IPS DF 6.9 (cell line): ENCODE results near the gene CLRN1.
"Not testable (repeated sequence)": the region's sequence is repeated elsewhere in the genome, so short reads cannot be mapped to it uniquely, and the experiment has no call there.

Experiments
- DNase-seq: peaks from one replicate; pipeline ENCODE4 v3.0.0-alpha.2; 2013; ENCODE audit warnings: low read depth, low spot score
- H3K27ac ChIP-seq: one replicate; pipeline ENCODE4 v1.5.1; 2013; ENCODE audit warnings: low read length, control low read depth
- H3K27me3 ChIP-seq: 2 replicates; pipeline ENCODE4 v1.6.1; 2013; ENCODE audit warnings: mild to moderate bottlenecking, low read length; ENCODE audit not compliant: control insufficient read depth, insufficient read depth
- H3K36me3 ChIP-seq: 2 replicates; pipeline ENCODE4 v1.6.1; 2013; ENCODE audit warnings: low read length; ENCODE audit not compliant: control insufficient read depth, insufficient read depth
- H3K4me1 ChIP-seq: 2 replicates; pipeline ENCODE4 v1.6.1; 2013; ENCODE audit warnings: low read length; ENCODE audit not compliant: control insufficient read depth, insufficient read depth
- H3K4me3 ChIP-seq: 2 replicates; pipeline ENCODE4 v1.5.1; 2013; ENCODE audit warnings: mild to moderate bottlenecking, low read length
- H3K9me3 ChIP-seq: 2 replicates; pipeline ENCODE4 v1.6.1; 2013; ENCODE audit warnings: low read length, inconsistent platforms; ENCODE audit not compliant: control insufficient read depth, insufficient read depth
- WGBS: extraction: QIAGEN DNeasy Blood & Tissue Kit; methylation state at CpG from one replicate; pipeline ENCODE4 v1.1.7; 2013; ENCODE audit warnings: mixed read lengths, missing lambda C conversion rate; ENCODE audit not compliant: insufficient read length, insufficient coverage; 5-methylcytosine and 5-hydroxymethylcytosine counted together

Gene CLRN1

GRCh38 chr3:151003768-151004134, 31.2 kb upstream of the CLRN1 start:
- H3K4me3 ChIP-seq: no peak overlapping the region
- no peak for DNase-seq
- H3K9me3 ChIP-seq: no peaks in the 10 kb centered on the region
- H3K27ac ChIP-seq: no peak overlapping the region
- H3K4me1 ChIP-seq: peaks cover 2% of the 10 kb centered on the region; the same call in 1 of the 2 replicates
- no peaks in the 10 kb centered on the region for H3K27me3 ChIP-seq
- no peaks in the 10 kb centered on the region for H3K36me3 ChIP-seq
- no CpG with 5 or more reads among the region's 2 CpGs for WGBS

DNA sequence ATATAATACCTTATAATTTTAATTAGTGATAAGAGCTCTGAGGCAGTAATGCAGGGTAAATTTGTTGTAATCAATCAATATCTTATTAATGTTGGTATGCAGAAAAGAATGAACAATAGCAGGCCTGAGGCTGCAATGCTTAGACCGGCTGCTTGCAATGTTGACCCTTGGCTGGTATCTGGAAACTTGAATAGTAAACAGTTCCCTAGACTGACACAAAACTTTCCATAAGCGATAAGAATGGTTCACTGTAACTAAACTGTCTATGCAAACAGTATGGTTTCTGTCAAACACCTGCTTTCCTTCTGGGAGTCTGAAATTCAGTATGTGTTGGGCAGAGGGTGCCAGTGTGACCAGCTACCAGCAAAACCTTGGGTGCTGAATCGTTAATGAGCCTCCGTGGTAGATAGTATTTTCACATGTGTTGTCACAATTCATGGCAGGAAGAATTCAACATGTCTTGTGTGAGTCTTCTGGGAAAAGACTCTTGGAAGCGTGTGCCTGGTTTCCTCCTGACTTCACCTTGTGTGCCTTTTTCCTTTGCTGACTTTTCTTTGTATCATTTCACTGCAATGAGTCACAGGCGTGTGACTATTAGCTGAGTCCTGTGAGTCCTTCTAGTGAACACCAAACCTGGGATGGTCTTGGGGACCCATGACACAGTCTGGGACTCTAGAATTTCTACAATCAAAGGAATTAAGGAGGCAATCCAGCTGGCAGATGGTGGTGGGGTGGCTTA, 30.7 kb upstream of the CLRN1 start:
- DNase-seq: no peak
- no peaks in the 10 kb centered on the region for H3K9me3 ChIP-seq
- WGBS: no CpG with 5 or more reads among the region's 6 CpGs
- no peak overlapping the region for H3K27ac ChIP-seq
- no peaks in the 10 kb centered on the region for H3K36me3 ChIP-seq
- H3K4me3 ChIP-seq: no peak overlapping the region
- peaks cover 2% of the 10 kb centered on the region; the same call in 1 of the 2 replicates for H3K4me1 ChIP-seq
- no peaks in the 10 kb centered on the region for H3K27me3 ChIP-seq

DNA sequence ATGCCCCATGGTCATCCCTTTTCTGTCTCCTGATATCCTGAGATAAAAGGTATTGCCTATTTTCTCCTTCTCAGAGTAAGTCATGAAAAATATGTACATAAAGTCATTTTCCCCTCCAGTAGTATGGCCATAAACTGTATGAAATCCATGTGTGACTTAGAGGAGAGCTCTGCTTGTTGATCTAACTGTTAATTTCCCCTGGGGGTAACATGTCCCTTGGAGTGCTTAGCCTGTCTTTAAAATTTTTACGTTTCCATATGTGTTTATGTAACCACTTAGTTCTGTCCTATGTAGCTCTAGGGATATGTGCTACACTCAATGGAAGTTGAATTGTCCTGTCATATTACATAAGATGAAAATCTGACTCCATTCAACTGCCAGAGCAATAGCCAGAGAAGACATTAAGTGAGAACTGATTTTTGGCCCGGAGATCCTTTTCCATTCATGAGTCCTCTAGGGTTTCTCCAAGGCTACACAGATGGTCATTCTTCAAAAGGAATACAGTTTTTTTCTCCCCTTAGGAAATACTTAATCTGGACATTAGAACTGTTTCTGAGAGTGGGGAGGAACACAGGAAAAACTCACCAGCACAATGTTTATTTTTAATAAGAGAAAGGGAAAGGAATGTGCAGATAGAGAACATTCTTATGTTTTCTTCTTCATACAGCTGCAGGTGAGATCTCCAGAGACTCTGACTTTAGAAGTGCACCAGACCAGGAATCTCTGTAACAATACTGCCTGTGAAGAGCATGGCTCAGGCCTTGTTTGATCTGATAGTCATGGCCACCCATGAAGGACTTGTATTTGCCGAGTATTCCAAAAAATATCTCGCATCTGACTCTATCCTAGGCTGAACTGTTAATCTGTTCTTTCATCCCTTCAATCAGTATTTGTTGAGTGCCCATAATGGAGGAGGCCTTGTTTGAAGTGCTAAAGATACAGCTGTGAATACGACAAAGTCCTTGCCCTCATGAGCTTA, 29.8 kb upstream of the CLRN1 start:
- no peak for DNase-seq
- peaks cover 2% of the 10 kb centered on the region; the same call in 1 of the 2 replicates for H3K4me1 ChIP-seq
- H3K4me3 ChIP-seq: no peak overlapping the region
- no peaks in the 10 kb centered on the region for H3K9me3 ChIP-seq
- no CpG with 5 or more reads among the region's 5 CpGs for WGBS
- H3K27ac ChIP-seq: no peak overlapping the region
- no peaks in the 10 kb centered on the region for H3K36me3 ChIP-seq
- H3K27me3 ChIP-seq: no peaks in the 10 kb centered on the region

- H3K4me3 ChIP-seq: no peak overlapping the region
- no peak for DNase-seq
- H3K36me3 ChIP-seq: no peaks in the 10 kb centered on the region
- no peaks in the 10 kb centered on the region for H3K27me3 ChIP-seq
- H3K9me3 ChIP-seq: no peaks in the 10 kb centered on the region
- H3K27ac ChIP-seq: no peak overlapping the region
- WGBS: no CpG with 5 or more reads among the region's 5 CpGs
- H3K4me1 ChIP-seq: peaks cover 2% of the 10 kb centered on the region; the same call in 1 of the 2 replicates
Measured at GRCh38 chr3:150998996-150999395, 26.5 kb upstream of the CLRN1 start.

- no peaks in the 10 kb centered on the region for H3K9me3 ChIP-seq
- H3K27ac ChIP-seq: no peak overlapping the region
- no peak for DNase-seq
- peaks cover 2% of the 10 kb centered on the region; the same call in 1 of the 2 replicates for H3K4me1 ChIP-seq
- no peak overlapping the region for H3K4me3 ChIP-seq
- no peaks in the 10 kb centered on the region for H3K36me3 ChIP-seq
- no peaks in the 10 kb centered on the region for H3K27me3 ChIP-seq
Measured at GRCh38 chr3:150996731-150997130, 24.2 kb upstream of the CLRN1 start.

DNA sequence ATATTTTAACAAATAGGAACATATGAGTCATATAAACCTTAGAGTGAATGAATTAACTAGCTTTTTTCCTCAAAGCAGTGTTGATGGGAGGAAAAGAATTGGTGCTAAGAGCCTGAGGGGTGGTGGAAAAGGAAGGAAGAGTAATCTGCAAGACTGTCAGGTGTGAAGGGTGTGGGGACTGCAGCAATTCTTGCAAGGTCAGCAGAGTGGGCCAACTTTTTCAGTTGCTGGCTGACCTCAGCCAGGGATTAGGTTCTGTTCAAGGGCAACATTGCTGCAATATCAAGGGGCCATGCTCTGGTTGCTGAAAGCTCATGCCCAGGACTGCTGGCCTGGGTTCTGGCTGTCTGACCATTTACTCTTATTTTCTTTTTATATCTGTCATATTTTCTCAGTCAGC, 23.0 kb upstream of the CLRN1 start:
- Histone ChIP-seq H3K36me3 (no peaks in the 10 kb centered on the region), H3K4me1 (no peaks in the 10 kb centered on the region), H3K27me3 (no peaks in the 10 kb centered on the region), H3K27ac (no peak overlapping the region), H3K4me3 (no peak overlapping the region), H3K9me3 (no peaks in the 10 kb centered on the region)
- DNase-seq: no peak

- Histone ChIP-seq H3K4me3 (no peak overlapping the region), H3K9me3 (no peaks in the 10 kb centered on the region), H3K4me1 (no peaks in the 10 kb centered on the region), H3K27ac (no peak overlapping the region), H3K36me3 (no peaks in the 10 kb centered on the region), H3K27me3 (no peaks in the 10 kb centered on the region)
- no peak for DNase-seq
- WGBS: no CpG with 5 or more reads among the region's 2 CpGs
Measured at GRCh38 chr3:150989208-150989607, 16.7 kb upstream of the CLRN1 start.

GRCh38 chr3:150988395-150988794, 15.9 kb upstream of the CLRN1 start:
- DNase-seq, H3K36me3 ChIP-seq, H3K9me3 ChIP-seq, H3K4me3 ChIP-seq, H3K27ac ChIP-seq, H3K4me1 ChIP-seq, H3K27me3 ChIP-seq: not testable (repeated sequence)
- WGBS: no CpG with 5 or more reads among the region's 1 CpG

- Histone ChIP-seq H3K27me3 (no peaks in the 10 kb centered on the region), H3K27ac (no peak overlapping the region), H3K9me3 (no peaks in the 10 kb centered on the region), H3K4me1 (no peaks in the 10 kb centered on the region), H3K36me3 (no peaks in the 10 kb centered on the region), H3K4me3 (no peak overlapping the region)
- DNase-seq: no peak
Measured at GRCh38 chr3:150985711-150986110, 13.2 kb upstream of the CLRN1 start.

- DNase-seq: no peak
- H3K9me3 ChIP-seq: no peaks in the 10 kb centered on the region
- H3K4me1 ChIP-seq: no peaks in the 10 kb centered on the region
- no peak overlapping the region for H3K27ac ChIP-seq
- no peaks in the 10 kb centered on the region for H3K27me3 ChIP-seq
- H3K4me3 ChIP-seq: no peak overlapping the region
- no peaks in the 10 kb centered on the region for H3K36me3 ChIP-seq
Measured at GRCh38 chr3:150984066-150984465, 11.5 kb upstream of the CLRN1 start.
